GM20000 (cell line): ENCODE data around the gene CETP.

Source experiments
- DNase-seq: peaks from one replicate; pipeline ENCODE4 v3.0.0; 2012; ENCODE audit warnings: low spot score
- TF ChIP-seq, protein P1 (sequence below): IDR thresholded peaks from 2 replicates; pipeline ENCODE4 v1.5.1; 2012; ENCODE audit warnings: mild to moderate bottlenecking, control low read depth; ENCODE audit errors: extremely low read depth, missing control alignments

CETP gene

DNA sequence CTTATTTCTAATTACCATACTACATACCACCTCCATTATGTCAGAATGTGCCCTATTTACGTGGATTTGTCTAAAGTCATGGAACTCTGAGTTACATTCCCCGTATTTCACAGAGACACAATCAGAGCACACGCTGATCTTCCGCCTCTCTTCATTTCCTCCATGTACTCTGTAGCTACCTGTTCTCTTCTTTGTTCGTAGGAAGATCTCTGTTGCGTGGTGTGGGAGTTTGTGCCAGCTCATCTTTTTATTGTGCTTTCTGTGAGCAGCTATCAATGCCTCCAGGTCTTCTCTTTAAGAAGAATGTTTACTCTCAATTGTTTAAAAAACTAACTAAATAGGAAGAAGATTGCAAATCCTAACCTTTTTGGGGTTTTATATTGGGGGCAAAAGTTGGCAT lies 54.6 kb downstream of the CETP start:
- DNase-seq: no peak
- TF ChIP-seq, protein P1, sequence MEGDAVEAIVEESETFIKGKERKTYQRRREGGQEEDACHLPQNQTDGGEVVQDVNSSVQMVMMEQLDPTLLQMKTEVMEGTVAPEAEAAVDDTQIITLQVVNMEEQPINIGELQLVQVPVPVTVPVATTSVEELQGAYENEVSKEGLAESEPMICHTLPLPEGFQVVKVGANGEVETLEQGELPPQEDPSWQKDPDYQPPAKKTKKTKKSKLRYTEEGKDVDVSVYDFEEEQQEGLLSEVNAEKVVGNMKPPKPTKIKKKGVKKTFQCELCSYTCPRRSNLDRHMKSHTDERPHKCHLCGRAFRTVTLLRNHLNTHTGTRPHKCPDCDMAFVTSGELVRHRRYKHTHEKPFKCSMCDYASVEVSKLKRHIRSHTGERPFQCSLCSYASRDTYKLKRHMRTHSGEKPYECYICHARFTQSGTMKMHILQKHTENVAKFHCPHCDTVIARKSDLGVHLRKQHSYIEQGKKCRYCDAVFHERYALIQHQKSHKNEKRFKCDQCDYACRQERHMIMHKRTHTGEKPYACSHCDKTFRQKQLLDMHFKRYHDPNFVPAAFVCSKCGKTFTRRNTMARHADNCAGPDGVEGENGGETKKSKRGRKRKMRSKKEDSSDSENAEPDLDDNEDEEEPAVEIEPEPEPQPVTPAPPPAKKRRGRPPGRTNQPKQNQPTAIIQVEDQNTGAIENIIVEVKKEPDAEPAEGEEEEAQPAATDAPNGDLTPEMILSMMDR: no peak

DNA sequence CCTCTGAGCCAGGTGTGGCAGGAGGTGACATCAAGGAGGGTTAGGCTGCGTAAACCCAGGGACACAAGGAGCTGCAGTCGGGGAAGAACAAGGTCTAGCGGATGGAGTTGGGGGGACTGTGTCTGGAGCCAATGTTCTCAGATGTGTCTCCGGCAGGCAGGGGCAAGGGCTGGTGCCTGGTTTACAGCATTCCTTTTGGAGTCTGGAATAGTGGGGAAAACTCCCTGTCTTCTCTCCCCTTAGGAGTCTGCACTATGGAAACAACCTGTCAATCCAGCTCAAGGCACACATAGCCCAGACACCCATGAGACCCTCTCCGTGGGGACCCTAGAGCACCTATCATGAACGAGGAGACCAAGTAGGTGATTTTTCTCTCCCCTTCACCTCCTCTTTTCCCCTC lies 55.1 kb downstream of the CETP start:
- DNase-seq: no peak
- TF ChIP-seq, protein P1: no peak

DNA sequence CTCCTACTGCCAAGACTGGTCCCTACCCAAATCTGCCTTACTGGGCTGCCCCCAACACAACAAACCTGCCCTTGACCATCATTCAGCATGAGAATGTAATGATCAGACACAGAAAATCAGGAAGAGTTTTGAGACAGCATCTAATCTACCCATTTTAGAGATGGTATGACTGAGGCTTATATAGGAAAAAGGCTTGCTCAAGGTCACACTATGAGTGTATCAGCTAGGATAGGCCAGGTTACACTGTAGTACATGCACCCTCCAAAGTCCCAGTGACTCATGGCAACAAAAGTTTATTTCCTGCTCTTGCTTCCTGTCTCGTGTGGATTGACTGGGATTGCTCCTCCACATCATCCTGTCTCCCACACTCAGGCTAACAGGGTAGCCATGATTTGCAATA lies 55.5 kb downstream of the CETP start:
- TF ChIP-seq, protein P1: no peak
- no peak for DNase-seq

DNA sequence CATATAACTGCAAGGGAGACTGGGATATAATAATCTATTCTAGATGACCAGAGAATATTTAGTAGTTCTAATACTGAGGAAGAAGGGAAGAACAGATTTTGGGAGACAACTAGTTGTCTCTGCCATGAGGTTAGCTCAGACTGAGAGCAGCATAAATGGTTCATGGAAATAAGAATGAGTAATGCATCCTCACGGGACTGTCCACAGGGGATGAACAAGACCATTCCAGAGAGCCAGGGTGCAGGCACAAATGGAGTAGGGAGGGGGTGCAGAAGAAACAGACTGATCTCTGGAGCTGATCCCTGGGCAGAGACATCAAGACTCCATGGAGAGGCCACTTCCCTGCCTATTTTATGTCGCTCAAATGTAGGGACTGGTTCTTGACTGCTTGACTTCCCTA lies 58.0 kb downstream of the CETP start:
- DNase-seq: no peak
- TF ChIP-seq, protein P1: no peak

DNA sequence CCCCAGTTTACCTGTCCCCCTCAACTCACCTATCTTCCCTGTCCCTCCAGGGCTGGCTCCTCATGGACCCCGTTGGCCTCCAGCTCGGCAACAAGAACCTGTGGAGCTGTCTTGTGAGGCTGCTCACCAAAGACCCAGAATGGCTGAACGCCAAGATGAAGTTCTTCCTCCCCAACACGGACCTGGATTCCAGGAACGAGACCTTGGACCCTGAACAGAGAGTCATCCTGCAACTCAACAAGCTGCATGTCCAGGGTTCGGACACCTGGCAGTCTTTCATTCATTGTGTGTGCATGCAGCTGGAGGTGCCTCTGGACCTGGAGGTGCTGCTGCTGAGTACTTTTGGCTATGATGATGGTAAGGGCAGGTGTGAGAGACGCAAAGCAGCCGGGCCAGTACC lies 58.9 kb downstream of the CETP start:
- no peak for DNase-seq
- TF ChIP-seq, protein P1: no peak

DNA sequence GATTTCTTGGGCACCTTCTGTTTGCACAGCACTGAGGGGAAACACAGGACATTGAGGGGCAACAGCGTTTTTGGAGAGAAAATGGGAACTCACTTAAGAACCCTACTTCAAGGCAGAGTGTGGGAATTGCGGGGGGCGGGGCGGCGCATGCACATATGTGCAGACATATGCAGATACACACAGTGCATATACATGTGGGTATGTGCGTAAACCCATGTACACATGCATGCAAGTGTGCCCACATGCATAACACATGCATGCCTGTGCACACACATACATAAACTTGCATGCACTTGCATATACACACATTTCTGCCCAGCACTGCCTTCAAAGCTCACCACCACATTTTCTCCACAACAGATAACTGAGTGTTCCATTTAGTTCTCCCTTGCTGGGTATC lies 60.0 kb downstream of the CETP start:
- TF ChIP-seq, protein P1: no peak
- DNase-seq: no peak

DNA sequence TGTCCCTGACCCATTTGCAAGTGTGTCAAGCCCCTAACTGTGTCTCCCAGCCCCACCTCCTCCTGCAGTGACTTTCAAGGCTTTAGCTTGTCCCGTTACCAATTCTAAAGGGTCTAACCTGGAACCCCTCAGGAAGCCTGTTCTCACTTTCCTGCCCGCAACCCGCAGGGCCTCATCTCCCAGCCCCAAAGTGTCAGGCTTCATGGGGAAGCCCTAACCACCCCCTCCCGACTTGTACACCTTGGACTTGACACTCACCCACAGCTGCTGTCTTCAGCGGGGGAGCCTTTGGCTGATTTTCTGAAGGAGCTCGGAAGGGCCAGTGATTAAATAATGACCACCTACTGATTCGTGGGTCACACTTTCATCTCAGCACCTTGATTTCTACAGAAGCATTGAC lies 60.7 kb downstream of the CETP start:
- DNase-seq: no peak
- TF ChIP-seq, protein P1: no peak
